Keratinocyte (primary cell): Measurements from ENCODE around the gene MYBBP1A. TPM values are rescaled to one million over a fixed set of nuclear protein-coding genes. Genes with fewer than 3 reads are reported as not detected.

Experiments
- DNase-seq: peaks from one replicate; pipeline ENCODE4 v3.0.0-alpha.2; 2011; ENCODE audit warnings: low read depth, missing footprints, low spot score
- FAIRE-seq: peaks from 2 replicates; lab custom pipeline; 2011; peaks lifted over from hg19 to GRCh38; lab: Jason Lieb, UNC
- H2AFZ ChIP-seq: 2 replicates; pipeline ENCODE4 v1.6.0; 2012; ENCODE audit warnings: low read length, control low read depth, inconsistent platforms; ENCODE audit not compliant: control insufficient read depth
- H3K27ac ChIP-seq: 2 replicates; pipeline ENCODE4 v1.5.1; 2011; ENCODE audit warnings: low read length; ENCODE audit not compliant: control insufficient read depth, insufficient read depth
- H3K27me3 ChIP-seq: 3 replicates; pipeline ENCODE4 v1.6.0; 2011; ENCODE audit warnings: low read length; ENCODE audit not compliant: control insufficient read depth, insufficient read depth; ENCODE audit errors: extremely low read depth
- H3K36me3 ChIP-seq, 2 experiments: 2 replicates in 1 of 2; 3 replicates in 1 of 2; pipeline ENCODE4 v1.5.1; 2011; ENCODE audit warnings: low read length in 2 of 2, mild to moderate bottlenecking in 1 of 2; ENCODE audit not compliant: control insufficient read depth in 2 of 2, insufficient read depth in 2 of 2; ENCODE audit errors: extremely low read depth in 1 of 2
- H3K4me1 ChIP-seq: 3 replicates; pipeline ENCODE4 v1.5.1; 2011; ENCODE audit warnings: low read length; ENCODE audit not compliant: control insufficient read depth, insufficient read depth; ENCODE audit errors: extremely low read depth
- H3K4me2 ChIP-seq: 3 replicates; pipeline ENCODE4 v1.6.0; 2011; ENCODE audit warnings: low read depth, low read length; ENCODE audit not compliant: control insufficient read depth, insufficient read depth; ENCODE audit errors: extremely low read depth
- H3K4me3 ChIP-seq, 3 experiments: fragments of 200-600 bp in 1 of 3; sonication (generic) in 1 of 3; 2 replicates in 2 of 3; 3 replicates in 1 of 3; pipeline ENCODE4 v1.5.1; 2011 to 2016; ENCODE audit warnings: low read length in 3 of 3, mild to moderate bottlenecking in 3 of 3, control low read depth in 2 of 3, inconsistent platforms in 1 of 3, low read depth in 1 of 3, mixed read lengths in 1 of 3, mixed run types in 1 of 3, moderate library complexity in 1 of 3; ENCODE audit not compliant: control insufficient read depth in 2 of 3, insufficient read depth in 2 of 3; ENCODE audit errors: extremely low read depth in 1 of 3
- H3K79me2 ChIP-seq: 2 replicates; pipeline ENCODE4 v1.6.0; 2012; ENCODE audit warnings: low read length; ENCODE audit not compliant: control insufficient read depth, insufficient read depth
- H3K9ac ChIP-seq: 3 replicates; pipeline ENCODE4 v1.6.0; 2011; ENCODE audit warnings: low read length; ENCODE audit not compliant: control insufficient read depth, insufficient read depth; ENCODE audit errors: extremely low read depth
- H3K9me1 ChIP-seq: 3 replicates; pipeline ENCODE4 v1.6.0; 2011; ENCODE audit warnings: low read length; ENCODE audit not compliant: control insufficient read depth, insufficient read depth; ENCODE audit errors: extremely low read depth
- H3K9me3 ChIP-seq: 2 replicates; pipeline ENCODE4 v1.5.1; 2012; ENCODE audit warnings: low read depth, low read length; ENCODE audit not compliant: control insufficient read depth
- H4K20me1 ChIP-seq: 3 replicates; pipeline ENCODE4 v1.6.0; 2011; ENCODE audit warnings: low read length; ENCODE audit not compliant: control insufficient read depth, insufficient read depth; ENCODE audit errors: extremely low read depth
- CTCF ChIP-seq, 3 experiments: IDR thresholded peaks in 1 of 3; conservative IDR thresholded peaks in 1 of 3; optimal IDR thresholded peaks in 1 of 3; 2 replicates in 2 of 3; 3 replicates in 1 of 3; pipeline versions ENCODE3 to v1.5.1; 2011; ENCODE audit warnings: low read length in 3 of 3, mild to moderate bottlenecking in 3 of 3, moderate library complexity in 2 of 3, control low read depth in 1 of 3, inconsistent platforms in 1 of 3; ENCODE audit not compliant: insufficient read depth in 2 of 3; ENCODE audit errors: extremely low read depth in 1 of 3
- EZH2 ChIP-seq: IDR thresholded peaks from one replicate; pipeline ENCODE4 v1.6.1; 2012; ENCODE audit warnings: inconsistent platforms, mild to moderate bottlenecking, low read length, moderate library complexity
- dilution Hi-C: fragments of 300-500 bp; cut with MboI; formaldehyde crosslinking; loops from one replicate; pipeline ENCODE4 v1.7.0; 2020; ENCODE audit warnings: low sequenced_read_pairs; ENCODE audit not compliant: extremely low pct_ligation_motif_present
- polyA plus RNA-seq, 5 experiments: library from polyadenylated mRNA; depleted of rRNA in 3 of 5; stranded (reverse) in 3 of 5; stranded (forward) in 1 of 5; unstranded in 1 of 5; fragments of >200 nt; gene quantifications; 1 replicate in 1 of 5; 2 replicates in 3 of 5; 3 replicates in 1 of 5; pipeline versions ENCODE4 v1.2.1 to v1.2.3, GENCODE V29; 2011 to 2012; ENCODE audit warnings: missing spikeins in 2 of 5, low read depth in 1 of 5, low replicate concordance in 1 of 5

MYBBP1A gene
- polyA plus RNA-seq, 1 donor (not counting 4 experiments of a cell fraction or from before 2014, with no cell fraction given), result 20.5 TPM

GRCh38 chr17:4508207-4508606 is 47.0 kb downstream of the MYBBP1A start:
- Histone ChIP-seq H3K4me2 (no peak overlapping the region), H3K36me3 (no peaks in the 10 kb centered on the region), H3K9ac (no peak overlapping the region), H2AFZ (no peak overlapping the region), H4K20me1 (no peaks in the 10 kb centered on the region), H3K79me2 (no peaks in the 10 kb centered on the region), H3K9me1 (no peaks in the 10 kb centered on the region), H3K27ac (no peak overlapping the region), H3K4me1 (no peaks in the 10 kb centered on the region), H3K27me3 (peaks cover 25% of the 10 kb centered on the region), H3K9me3 (no peaks in the 10 kb centered on the region), H3K4me3 (no peak overlapping the region)
- TF ChIP-seq EZH2, result no peak
- TF ChIP-seq CTCF (optimal IDR thresholded peaks at IDR 0.05 in 1 of 3, IDR thresholded peaks at IDR 0.05 in 1 of 3, conservative IDR thresholded peaks at IDR 0.05 in 1 of 3; ENCODE audit: extremely low read depth in 1 of 3, insufficient read depth in 2 of 3, low read length in 3 of 3), result no peak
- dilution Hi-C loops, result no loop called here
- no peak for DNase-seq
- no peak for FAIRE-seq

DNA sequence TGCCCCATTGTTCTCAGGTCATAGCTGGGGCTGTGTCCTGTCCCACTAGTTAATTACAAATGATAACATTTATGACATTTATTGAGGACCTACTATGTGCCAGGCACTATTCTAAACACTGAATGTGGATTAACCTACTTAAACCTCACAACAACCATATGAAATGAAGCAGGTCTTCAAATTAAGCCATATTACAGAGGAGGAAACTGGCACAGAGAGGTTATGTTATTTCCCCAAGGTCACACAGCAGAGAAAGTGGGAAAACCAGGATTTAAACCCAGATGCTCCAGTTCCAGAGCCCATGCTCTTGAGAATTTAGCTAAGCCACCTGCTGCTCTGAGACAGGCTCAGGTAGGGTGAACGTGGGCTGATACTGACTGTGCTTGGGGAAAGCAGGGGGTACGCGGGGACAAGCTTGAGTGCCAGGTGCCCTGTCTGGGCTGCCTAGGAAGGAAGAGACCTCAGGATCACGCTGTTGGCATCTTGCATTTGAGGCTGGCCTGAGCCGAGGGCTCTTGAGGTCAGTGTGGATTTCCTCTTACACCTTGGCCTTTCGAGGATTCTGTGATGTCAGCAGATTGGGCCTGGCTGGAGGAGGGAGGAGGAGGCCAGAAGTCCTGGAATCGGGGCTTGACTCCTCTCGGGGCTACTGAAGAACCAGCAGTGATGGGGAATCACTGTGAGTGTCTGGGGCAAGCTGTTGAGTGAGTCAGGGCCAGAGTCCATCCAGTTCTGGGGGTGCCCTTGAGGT is 47.6 kb downstream of the MYBBP1A start:
- Histone ChIP-seq H3K27ac (no peak overlapping the region), H4K20me1 (no peaks in the 10 kb centered on the region), H3K4me1 (no peaks in the 10 kb centered on the region), H3K79me2 (no peaks in the 10 kb centered on the region), H3K36me3 (no peaks in the 10 kb centered on the region), H3K27me3 (peaks cover 30% of the 10 kb centered on the region), H2AFZ (no peak overlapping the region), H3K9me3 (no peaks in the 10 kb centered on the region), H3K4me3 (no peak overlapping the region), H3K4me2 (no peak overlapping the region), H3K9ac (no peak overlapping the region), H3K9me1 (no peaks in the 10 kb centered on the region)
- no peak for DNase-seq
- dilution Hi-C loops, result no loop called here
- TF ChIP-seq EZH2 (no peak), CTCF (optimal IDR thresholded peaks at IDR 0.05 in 1 of 3, IDR thresholded peaks at IDR 0.05 in 1 of 3, conservative IDR thresholded peaks at IDR 0.05 in 1 of 3; ENCODE audit: extremely low read depth in 1 of 3, insufficient read depth in 2 of 3, low read length in 3 of 3) (no peak)
- FAIRE-seq, result no peak
